Brain pericyte (primary cell): ENCODE results near the gene ZC3H12C.
"Not testable (repeated sequence)": the region's sequence is repeated elsewhere in the genome, so short reads cannot be mapped to it uniquely, and the experiment has no call there.

Source experiments
- DNase-seq: peaks from one replicate; pipeline ENCODE4 v3.0.0-alpha.2; 2012; ENCODE audit warnings: low read depth, low spot score

The ZC3H12C gene

GRCh38 chr11:110092515-110093406, at the start of gene ZC3H12C:
Gene ZC3H12C (plus strand): TSS chr11:110093392. CDS start chr11:110093412, 20 bp downstream.
- no peak for DNase-seq

DNA sequence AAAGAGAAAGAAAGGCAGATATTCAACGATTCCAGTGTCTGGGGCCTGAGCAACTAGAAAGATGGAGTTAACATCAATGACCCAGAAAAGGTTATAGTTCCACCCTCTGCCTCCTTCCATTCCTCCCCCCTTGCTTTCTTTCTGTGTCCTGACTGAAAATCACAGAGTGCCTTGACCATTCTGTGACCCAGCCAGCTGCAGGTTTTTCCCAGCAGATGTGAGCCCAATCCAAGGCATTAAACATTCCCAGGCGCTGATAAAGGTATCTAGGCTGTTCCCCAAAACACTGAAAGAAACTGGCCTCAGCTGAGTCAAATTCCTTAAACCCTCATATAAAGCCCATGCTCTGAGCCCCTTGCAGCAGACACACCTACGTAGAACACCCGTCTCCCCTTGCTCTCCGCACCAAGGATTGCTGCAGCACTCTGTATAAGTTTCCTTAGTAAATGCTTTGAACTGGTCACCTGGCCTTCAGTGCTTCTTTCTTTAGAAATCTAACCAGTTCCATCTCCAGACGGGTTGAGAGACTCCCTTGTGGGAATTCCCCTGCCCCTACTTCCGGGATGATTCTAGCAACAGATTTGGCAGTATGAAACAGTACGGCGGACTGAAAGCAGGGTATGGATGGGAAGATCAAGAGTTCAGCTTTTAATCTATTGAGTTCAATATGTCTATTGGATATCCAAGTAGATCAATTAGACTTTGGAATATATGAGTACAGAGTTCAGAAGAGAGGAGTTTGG, 48.8 kb upstream of the ZC3H12C start:
- no peak for DNase-seq

DNA sequence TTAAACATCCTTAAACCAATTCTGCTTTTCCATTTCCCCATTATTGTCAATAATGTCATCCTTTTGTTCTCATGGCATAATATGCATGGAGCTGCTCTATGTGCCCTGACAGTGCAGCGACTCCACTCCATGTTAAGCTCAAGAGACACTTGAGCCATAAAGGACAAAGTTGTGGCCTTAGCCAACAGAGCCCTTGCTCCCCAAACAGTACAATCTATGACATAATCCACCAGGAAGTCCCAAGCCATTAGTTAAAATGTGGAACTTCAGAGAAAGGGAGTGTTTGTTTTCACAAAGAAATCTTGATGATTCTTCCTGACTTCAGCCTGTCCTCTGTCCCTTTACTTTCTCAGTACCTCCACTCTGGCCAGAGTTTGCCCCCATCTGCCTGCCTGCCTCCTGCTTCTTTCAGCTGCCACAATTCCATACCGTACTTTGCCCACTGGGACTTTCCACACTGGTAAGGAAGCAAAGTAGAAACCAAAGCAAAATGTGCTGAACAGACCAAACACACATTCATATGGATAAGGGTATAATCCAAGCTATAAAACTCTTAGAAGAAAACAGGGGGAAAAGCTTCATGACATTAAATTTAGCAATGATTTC, 46.3 kb upstream of the ZC3H12C start:
- DNase-seq = no peak

DNA sequence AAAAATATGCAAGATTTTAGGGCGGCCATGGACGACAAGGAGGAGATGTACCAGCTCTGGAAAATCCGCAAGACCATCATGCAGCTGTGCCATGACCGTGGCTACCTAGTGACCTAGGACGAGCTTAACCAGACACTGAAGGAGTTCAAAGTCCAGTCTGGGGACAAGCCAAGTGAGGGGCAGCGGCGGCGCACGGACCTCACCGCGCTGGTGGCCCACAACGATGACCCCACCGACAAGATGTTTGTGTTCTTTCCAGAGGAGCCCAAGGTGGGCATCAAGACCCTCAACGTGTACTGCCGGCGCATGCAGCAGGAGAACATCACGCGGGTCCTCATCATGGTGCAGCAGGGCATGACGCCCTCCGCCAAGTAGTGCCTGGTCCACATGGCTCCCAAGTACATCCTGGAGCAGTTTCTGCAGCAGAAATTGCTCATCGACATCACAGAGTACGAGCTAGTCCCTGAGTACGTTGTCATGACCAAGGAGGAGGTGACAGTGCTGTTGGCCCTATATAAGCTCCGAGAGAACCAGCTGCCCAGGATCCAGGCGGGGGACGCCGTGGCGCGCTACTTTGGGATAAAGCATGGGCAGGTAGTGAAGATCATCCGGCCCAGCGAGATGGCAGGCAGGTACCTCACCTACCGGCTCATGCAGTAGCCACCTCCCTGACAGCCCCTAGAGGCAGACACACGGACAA, 43.5 kb upstream of the ZC3H12C start:
- DNase-seq = no peak

DNA sequence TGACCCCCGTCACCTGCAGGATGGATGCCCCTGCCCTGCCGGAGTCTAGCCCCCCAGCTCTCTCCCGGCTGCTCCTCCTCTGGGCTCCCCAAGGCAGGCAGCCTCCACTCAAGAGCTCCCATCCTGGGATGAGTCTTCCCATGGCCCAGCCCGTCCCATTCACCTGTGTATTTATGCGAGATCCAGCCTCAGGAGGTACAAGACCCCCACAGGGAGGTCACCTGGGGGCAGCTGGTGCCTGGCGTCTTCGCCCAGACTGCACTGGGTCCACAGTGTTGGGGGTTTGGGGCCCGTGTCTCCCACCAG, 43.0 kb upstream of the ZC3H12C start:
- no peak for DNase-seq

DNA sequence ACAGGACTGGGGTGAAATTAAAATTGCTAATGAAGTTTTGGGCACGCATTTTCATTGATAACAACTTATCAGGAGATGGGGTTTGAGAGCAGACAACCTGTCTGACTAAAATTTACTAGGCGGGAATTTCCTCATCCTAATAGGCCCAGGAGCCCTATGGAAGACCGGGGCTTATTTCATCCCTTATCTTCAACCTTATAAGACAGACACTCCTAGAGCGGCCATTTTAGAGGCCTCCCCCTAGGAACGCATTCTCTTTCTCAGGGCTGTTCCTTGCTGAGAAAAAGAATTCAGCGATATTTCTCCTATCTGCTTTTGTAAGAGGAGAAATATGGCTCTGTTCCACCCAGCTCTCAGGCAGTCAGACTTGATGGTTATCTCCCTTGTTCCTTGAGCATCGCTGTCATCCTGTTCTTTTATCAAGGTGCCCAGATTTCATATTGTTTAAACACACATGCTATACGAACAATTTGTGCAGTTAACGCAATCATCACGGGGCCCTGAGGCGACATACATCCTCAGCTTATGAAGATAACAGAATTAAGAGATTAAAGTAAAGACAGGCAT, 39.3 kb upstream of the ZC3H12C start:
- no peak for DNase-seq

DNA sequence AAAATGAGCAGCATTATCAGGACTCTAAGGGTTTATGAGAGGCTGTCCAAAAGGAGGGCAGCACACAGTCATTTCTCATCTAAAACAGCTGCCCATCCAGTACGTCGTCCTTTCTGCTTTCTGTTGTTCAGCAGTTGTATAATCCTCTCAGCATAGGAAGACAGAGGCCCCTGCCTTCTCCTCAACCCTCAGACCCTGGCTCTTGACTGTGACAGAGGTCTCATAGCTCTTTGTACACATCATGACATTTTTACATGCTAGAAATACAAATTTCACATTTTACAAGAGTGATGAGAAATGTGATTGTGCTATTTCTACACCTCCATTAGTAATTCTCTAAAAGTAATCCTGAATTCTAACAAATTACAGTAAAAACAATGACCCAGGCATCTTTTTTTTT, 36.2 kb upstream of the ZC3H12C start:
- DNase-seq = no peak

DNA sequence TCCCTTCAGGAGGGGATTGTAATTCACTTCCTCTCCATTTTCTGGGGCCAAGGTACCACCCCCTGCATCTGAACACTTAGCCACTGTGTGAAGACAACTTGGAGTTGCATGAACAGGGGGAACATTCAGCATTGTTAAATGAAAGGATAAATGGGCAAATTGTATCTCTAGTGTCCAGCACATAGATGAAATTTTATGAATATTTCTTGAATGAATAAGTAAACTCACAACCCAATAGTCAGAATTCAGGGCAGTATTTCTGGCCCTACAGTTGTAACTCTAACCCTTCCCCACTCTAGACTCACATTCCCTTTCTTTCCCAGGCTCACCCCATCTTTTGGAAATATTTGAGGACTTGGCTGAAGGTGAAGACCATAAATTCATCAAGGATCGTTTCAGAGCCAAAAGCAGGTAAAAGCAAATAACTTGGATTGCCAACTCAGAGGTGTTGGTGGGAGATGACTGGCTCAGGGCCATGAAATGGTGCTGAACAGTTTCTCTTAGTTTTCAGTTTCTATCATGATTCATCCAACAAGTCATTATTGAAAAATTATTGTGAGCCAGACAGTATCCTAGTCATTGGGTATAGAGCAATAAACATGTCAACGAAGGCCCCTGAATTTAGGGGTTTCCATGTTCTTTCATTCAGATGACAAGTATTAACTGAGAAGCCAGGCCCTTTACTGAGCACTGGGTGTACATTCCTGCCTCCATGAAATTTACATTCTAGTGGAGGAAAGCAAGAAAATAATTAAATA, 33.3 kb upstream of the ZC3H12C start:
- DNase-seq = no peak

DNA sequence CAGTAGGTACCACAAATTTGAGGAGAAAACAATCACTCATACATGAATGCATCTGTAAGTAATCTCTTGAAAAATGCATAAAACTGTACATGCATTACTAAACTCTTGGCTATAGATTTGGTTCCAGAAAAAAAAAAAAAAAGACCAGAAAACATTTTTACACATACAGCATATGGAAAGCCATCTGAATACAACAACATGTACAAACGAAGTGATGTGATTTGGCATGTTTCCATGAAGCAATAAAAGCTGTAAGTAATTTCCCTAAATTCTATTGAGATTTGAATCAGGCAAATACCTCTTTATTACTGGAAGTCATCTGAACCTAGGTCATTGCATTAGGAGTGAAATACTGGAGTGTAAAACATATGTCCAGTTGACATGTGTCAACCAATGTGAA, 31.9 kb upstream of the ZC3H12C start:
- no peak for DNase-seq

- DNase-seq = no peak
Measured at GRCh38 chr11:110062247-110062646, 30.9 kb upstream of the ZC3H12C start.

- no peak for DNase-seq
Measured at GRCh38 chr11:110065189-110065588, 28.0 kb upstream of the ZC3H12C start.

DNA sequence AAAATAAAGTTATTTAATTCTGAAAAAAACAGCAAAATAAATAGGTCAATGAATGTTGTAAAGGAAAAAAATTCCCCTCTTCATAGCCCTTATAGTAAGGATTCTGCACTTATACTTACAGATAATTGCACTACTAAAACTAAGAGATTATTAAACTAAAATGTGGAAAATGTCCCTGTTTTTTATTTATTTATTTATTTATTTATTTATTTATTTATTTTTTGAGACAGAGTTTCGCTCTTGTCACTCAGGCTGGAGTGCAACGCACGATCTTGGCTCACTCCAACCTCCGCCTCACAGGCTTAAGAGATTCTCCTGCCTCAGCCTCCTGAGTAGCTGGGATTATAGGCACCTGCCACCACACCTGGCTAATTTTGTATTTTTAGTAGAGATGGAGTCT, 25.2 kb upstream of the ZC3H12C start:
- DNase-seq = not testable (repeated sequence)

DNA sequence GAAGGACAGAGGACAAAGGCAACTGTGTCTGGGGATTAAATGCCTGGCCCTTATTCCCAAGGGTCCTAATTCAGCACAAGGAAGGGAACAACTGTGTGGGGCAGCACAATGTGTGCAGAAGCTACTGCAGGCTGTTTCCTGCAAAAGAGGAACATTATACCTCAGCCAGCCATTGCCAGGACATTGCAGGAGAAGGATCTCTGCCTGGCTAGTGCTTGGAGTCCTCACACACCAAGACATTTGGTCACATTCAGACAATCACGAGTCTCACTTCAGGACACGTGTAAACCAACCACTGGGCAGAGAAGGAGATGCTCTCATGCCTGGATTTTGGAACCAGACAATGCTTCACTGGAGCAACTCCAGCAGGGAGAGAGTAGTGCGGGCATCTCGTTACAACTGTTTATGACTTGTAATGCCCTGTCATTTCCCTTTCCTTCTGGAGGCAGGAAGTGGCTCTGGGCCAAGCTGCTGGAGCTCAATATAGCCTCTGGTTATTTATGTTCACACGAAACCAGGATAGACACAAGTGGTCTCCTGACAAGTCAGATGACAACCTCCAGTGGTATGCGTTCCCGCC, 23.9 kb upstream of the ZC3H12C start:
- no peak for DNase-seq

GRCh38 chr11:110070176-110070575, 23.0 kb upstream of the ZC3H12C start:
- DNase-seq = no peak

DNA sequence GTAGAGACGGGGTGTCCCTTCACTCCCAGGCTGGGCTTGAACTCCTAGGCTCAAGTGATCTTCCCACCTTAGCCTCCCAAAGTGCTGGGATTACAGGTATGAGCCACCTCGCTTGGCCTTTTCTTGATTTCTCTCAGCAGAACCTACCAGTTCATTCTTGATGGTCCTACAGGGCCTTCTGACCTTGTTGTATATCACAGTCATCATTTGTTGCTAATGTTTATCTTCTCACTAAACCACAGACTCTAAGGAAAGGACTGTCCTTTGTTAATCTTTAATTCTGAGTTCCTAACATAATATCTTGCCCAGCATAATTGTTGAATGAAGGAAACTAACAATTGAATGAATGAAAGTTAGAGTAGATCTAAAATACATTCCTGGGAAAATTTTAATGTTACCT, 22.0 kb upstream of the ZC3H12C start:
- DNase-seq = no peak

- DNase-seq = no peak
Measured at GRCh38 chr11:110072930-110073329, 20.3 kb upstream of the ZC3H12C start.

- DNase-seq = no peak
Measured at GRCh38 chr11:110074499-110074898, 18.7 kb upstream of the ZC3H12C start.

GRCh38 chr11:110075105-110075846, 17.9 kb upstream of the ZC3H12C start:
- DNase-seq = no peak

DNA sequence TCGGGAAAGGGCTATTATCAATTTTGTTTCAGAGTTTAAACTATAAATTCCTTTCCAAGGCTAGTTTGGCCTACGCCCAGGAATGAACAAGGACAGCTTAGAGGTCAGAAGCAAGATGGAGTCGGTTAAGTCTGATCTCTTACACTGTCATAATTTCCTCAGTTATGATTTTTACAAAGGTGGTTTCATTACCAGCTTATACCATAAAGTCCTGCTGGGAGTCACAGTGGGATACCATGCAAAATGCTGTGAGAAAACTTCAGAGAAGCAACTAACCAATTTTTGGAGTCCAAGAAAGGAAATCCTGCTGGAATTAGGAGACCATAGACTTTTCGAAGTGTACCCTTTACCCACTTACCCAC, 17.4 kb upstream of the ZC3H12C start:
- no peak for DNase-seq

- DNase-seq = no peak
Measured at GRCh38 chr11:110076371-110076965, 16.7 kb upstream of the ZC3H12C start.
